ENCODE data around the gene BRD7. TPM values are rescaled to one million over a fixed set of nuclear protein-coding genes. Genes with fewer than 3 reads are reported as not detected.

BRD7 gene
- total and polyA plus RNA-seq, 2 of the 13 experiments (the other 11 are each of a cell fraction or from before 2014, with no cell fraction given) = 82.3 to 149 TPM

GRCh38 chr16:50313596-50314478 is 55.0 kb downstream of the BRD7 start:
- peak; percentile 42 for ATAC-seq
- intact Hi-C loops (cut with micrococcal nuclease; ENCODE audit: unreplicated experiment) = no loop called here
- H3K4me3 ChIP-seq (replicated peaks in 1 of 3; ENCODE audit: insufficient read depth in 1 of 3, low read depth in 2 of 3, low read length in 3 of 3) = no peak overlapping the region
- WGBS (ENCODE audit: low lambda C conversion rate) = 87% methylated on average over 31 of the region's 31 CpGs
- H3K27me3 ChIP-seq (ENCODE audit: control insufficient read depth in 1 of 2, insufficient read depth in 2 of 2, low read length in 2 of 2) = peaks cover 0 to 5% of the 10 kb centered on the region in 2 experiments; a peak in 1 of 5 replicates
- peaks cover 21 to 38% of the 10 kb centered on the region in 2 experiments for H3K36me3 ChIP-seq (replicated peaks in 1 of 2; ENCODE audit: control insufficient read depth in 1 of 2, insufficient read depth in 2 of 2, low read length in 2 of 2)
- no peak overlapping the region for H3K9ac ChIP-seq (ENCODE audit: insufficient read depth, low read depth, low read length)
- H2AFZ ChIP-seq (ENCODE audit: low read length) = no peak overlapping the region
- H3K4me2 ChIP-seq (ENCODE audit: low read depth, low read length) = no peak overlapping the region
- H3K27ac ChIP-seq (ENCODE audit: extremely low read length, insufficient read depth, low read length) = peak overlapping the region; percentile 55
- H3K9me3 ChIP-seq (ENCODE audit: low read length) = no peaks in the 10 kb centered on the region
- H3K4me1 ChIP-seq (ENCODE audit: insufficient read depth, low read length) = peaks cover 60% of the 10 kb centered on the region
- in situ Hi-C loops (cut with HindIII; ENCODE audit: extremely low pct_ligation_motif_present, low pct_unique_long_range_greater_than_20kb) = no loop called here
- DNase-seq (ENCODE audit: low spot score) = peak; percentile 95
- ChIA-PET CTCF (ENCODE audit: low intra/inter-chr PET ratio, low total read pairs) (interaction anchor here (1.0 kb wide), 1 partner anchor 48 kb away, joined by 3 read pairs; the partner anchor contains the start of gene ADCY7), POLR2A (interaction anchor here (0.7 to 1.2 kb wide), 3 partner anchors 10 to 40 kb away, joined by 3 to 5 read pairs (median 3); no protein-coding TSS in a partner anchor)
- H3K79me2 ChIP-seq (ENCODE audit: insufficient read depth, low read length) = no peaks in the 10 kb centered on the region
- peak; percentile 93 for FAIRE-seq
- H4K20me1 ChIP-seq (ENCODE audit: insufficient read depth, low read length) = no peaks in the 10 kb centered on the region
- BruUV-seq (replicated peaks) = no TSS peak
- no peak for TF ChIP-seq JUN (CRISPR knock-in tag; IDR thresholded peaks at IDR 0.05)
- peak; percentile 60; the same call in 1 of the 2 replicates for TF ChIP-seq ZFP91 (CRISPR knock-in tag; IDR thresholded peaks at IDR 0.05; ENCODE audit: borderline replicate concordance)
- 0 out of 2 replicates have a peak, but pooled peaks have one; percentile 64 for TF ChIP-seq NFKB2 (CRISPR knock-in tag; IDR thresholded peaks at IDR 0.05; ENCODE audit: borderline replicate concordance)
- peak; percentile 84 for TF ChIP-seq SOX5 (CRISPR knock-in tag; IDR thresholded peaks at IDR 0.05; ENCODE audit: borderline replicate concordance)
- TF ChIP-seq KLF12 (CRISPR knock-in tag; IDR thresholded peaks at IDR 0.05; ENCODE audit: borderline replicate concordance) = no peak
- TF ChIP-seq HES4 (CRISPR knock-in tag; IDR thresholded peaks at IDR 0.05; ENCODE audit: borderline replicate concordance) = no peak
- no peak for TF ChIP-seq RFX5 (IDR thresholded peaks at IDR 0.05; ENCODE audit: low read depth, low read length)
- peak; percentile 61; the same call in 1 of the 2 replicates for TF ChIP-seq SALL1 (CRISPR knock-in tag; IDR thresholded peaks at IDR 0.05)
- TF ChIP-seq, protein P1, sequence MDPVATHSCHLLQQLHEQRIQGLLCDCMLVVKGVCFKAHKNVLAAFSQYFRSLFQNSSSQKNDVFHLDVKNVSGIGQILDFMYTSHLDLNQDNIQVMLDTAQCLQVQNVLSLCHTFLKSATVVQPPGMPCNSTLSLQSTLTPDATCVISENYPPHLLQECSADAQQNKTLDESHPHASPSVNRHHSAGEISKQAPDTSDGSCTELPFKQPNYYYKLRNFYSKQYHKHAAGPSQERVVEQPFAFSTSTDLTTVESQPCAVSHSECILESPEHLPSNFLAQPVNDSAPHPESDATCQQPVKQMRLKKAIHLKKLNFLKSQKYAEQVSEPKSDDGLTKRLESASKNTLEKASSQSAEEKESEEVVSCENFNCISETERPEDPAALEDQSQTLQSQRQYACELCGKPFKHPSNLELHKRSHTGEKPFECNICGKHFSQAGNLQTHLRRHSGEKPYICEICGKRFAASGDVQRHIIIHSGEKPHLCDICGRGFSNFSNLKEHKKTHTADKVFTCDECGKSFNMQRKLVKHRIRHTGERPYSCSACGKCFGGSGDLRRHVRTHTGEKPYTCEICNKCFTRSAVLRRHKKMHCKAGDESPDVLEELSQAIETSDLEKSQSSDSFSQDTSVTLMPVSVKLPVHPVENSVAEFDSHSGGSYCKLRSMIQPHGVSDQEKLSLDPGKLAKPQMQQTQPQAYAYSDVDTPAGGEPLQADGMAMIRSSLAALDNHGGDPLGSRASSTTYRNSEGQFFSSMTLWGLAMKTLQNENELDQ (CRISPR knock-in tag; IDR thresholded peaks at IDR 0.05; ENCODE audit: borderline replicate concordance) = no peak
- peak; percentile 74 for TF ChIP-seq TFE3 (CRISPR knock-in tag; IDR thresholded peaks at IDR 0.05)
- TF ChIP-seq JDP2 (CRISPR knock-in tag; IDR thresholded peaks at IDR 0.05; ENCODE audit: borderline replicate concordance) = no peak
- no peak for TF ChIP-seq ZMYM2 (CRISPR knock-in tag; IDR thresholded peaks at IDR 0.05)
- TF ChIP-seq BCL3 (CRISPR knock-in tag; IDR thresholded peaks at IDR 0.05) = no peak
- TF ChIP-seq, protein P2, sequence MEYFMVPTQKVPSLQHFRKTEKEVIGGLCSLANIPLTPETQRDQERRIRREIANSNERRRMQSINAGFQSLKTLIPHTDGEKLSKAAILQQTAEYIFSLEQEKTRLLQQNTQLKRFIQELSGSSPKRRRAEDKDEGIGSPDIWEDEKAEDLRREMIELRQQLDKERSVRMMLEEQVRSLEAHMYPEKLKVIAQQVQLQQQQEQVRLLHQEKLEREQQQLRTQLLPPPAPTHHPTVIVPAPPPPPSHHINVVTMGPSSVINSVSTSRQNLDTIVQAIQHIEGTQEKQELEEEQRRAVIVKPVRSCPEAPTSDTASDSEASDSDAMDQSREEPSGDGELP (IDR thresholded peaks at IDR 0.05; ENCODE audit: borderline replicate concordance, low read depth) = peak; percentile 91; the same call in 1 of the 2 replicates
- peak; percentile 64; the same call in 1 of the 2 replicates for TF ChIP-seq CBX5 (CRISPR knock-in tag; IDR thresholded peaks at IDR 0.05; ENCODE audit: borderline replicate concordance)

All from HepG2 (cell line).